NCI-H2029 (cell line): ENCODE results near the gene NEK11.
"Not testable (repeated sequence)": the region's sequence is repeated elsewhere in the genome, so short reads cannot be mapped to it uniquely, and the experiment has no call there.

Source experiments
- DNase-seq: peaks from one replicate; lab custom pipeline; 2025; lab: John Stamatoyannopoulos, UW

The NEK11 gene

DNA sequence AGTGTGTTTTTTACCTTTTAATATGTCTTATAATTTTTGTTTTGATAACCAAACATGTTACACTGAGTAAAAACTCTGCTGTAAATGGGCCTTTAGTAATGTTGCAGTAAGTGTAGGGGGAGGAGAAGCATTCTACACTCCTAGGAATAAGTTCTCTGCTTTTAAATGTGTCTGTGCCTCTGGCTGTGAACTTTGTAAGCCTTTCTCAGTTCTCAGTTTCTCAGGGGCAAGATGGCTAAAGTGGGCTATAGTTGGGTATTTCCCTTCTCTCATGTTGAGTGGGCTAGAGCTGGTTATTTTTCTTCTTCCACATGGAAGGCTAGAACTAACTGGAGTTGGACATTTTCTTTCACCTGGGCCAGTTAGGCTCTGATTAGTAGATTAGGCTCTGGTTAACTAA lies 279.6 kb downstream of the NEK11 start:
- DNase-seq, result no peak

DNA sequence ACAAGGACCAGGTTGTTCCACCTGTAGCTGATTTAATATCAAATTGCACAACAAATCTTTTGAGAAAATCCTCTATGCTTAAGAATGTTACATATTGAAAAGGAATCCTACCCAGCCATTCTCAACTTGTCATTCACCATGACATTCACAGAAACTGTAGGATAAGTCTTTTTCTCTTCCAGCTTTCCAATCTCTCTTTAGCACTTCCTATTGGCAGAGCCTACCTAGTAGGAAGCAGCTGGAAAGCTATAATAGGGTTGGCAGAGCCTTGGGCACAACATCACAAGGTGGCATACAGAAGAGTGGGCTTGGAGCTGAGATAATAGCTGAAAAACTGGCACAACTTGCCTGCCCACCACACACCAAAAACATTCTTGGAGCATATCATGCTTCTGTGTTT lies 287.6 kb downstream of the NEK11 start:
- DNase-seq, result no peak

DNA sequence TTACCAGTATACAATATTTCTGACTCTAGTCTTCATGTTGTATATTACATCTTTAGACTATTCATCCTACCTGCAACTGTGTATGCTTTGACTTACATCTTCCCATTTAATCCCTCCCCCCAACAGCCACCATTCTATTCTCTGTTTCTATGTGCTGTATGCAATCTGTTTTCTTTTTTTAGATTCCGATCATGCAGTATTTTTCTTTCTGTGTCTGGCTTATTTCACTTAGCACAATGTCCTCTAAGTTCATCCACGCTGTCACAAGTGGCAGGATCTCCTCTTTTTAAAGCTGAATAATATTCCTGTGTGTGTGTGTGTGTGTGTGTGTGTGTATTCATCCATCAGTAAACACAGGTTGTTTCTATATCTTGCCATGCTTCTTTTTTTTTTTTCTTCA lies 288.5 kb downstream of the NEK11 start:
- DNase-seq, result no peak

DNA sequence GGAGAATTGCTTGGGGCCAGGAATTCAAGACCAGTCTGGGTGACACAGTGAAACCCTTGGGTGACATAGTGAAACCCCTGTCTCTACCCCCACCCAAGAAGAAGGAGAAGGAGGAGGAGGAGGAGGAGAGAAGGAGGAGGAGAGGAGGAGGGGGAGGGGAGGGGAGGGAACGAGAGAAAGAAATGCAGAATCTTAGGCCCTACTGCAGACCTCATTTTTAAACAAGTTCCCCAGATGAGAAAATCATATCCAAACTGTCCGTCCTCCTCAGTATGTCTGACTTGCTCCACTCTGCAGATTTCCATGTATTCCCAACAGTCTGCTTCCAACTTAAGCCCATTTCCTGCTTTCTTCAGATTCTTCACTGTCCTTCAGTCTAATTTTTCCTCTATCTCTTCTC lies 291.0 kb downstream of the NEK11 start:
- DNase-seq, result no peak

DNA sequence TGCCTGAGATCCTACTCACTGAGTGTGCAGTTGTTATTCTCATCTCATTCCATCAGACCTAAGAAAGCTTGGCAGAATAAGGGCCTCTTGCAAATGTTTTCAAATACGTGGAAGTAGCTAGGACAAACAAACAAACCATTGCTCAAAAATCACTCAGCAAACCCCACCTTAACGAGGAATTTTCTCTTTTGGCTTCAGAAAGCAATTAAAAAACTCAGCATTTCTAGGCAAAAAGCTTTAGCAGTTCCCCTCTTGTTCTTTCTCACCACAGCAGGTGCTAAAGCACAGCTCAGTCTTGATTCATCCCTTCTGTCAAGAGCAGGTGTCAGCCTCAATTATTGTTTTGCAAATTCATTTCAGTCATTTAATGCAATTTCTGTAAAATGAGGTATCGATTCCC lies 296.3 kb downstream of the NEK11 start:
- no peak for DNase-seq

DNA sequence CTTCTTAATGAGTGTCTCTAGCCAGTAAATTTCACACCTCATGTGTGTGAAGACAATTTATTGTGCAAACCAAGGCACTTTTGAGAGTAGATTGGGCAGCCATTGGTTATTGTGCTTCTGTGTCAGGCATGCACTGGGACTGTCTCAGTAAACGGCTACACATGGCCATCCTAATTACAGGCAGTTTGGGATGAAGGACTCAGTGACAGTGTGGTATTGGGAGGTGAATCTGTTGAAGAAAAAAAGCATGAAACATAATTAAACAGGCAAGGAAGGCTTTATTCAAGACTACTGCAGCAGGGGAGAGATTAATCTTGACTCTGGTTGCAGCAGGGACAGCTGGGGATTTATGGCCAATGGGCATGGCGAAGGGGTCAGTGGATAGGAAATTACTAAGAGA lies 297.1 kb downstream of the NEK11 start:
- DNase-seq, result no peak

DNA sequence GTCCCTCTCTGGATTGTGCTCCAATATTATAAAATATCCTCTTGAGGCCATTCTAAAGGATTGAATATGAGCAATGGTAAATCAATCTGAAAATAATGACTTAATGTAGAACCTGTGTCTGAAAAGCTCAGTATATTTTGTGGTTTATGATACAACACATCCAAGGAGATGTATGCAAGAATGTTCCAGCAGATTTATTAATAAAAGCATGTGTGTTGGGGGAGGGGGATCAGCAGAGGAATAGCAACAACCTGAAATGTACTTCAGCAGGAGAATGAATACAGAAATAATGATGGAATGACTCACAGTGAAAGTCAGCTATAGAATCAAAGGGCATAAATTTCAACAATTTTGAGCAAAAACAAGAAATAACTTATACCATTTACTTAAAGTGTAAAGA lies 298.2 kb downstream of the NEK11 start:
- no peak for DNase-seq

DNA sequence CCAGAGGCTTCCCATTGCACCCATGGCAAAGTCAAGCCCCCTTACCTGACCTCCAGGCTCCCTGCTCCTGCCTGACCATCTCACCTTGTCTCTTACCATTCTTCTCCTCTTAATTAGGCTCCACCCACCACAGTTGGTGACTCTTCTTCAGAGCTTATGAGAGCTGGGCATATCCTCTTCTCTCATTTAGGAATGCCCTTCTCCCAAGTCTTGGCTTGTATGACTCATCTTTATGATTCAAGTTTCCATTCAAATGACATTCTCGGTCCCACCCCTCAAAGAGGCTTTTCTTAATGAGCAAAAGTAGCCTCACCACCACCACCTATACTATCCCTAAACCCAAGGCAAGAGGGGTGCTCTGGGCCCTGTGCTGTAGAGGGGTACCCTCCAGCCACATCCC lies 299.6 kb downstream of the NEK11 start:
- no peak for DNase-seq

DNA sequence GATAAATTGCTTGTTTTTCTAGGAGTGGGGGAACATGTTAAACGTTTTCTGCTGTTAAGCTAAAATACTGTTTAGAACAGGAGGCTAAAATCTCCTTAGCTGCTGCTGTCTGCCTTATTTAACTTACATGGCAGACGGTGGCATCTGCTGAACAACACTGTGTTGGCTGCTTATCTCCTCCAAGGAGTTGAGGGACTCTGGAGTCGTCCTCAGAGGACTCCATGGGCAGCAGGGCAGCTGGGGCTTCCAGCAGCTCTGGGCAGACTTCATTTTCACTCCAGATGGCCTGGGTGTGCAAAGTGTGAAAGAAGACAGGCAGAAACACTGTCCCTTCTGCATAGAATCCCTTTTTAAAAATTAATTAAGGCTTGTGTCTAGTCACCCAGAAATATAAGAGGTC lies 302.0 kb downstream of the NEK11 start:
- DNase-seq, result no peak

DNA sequence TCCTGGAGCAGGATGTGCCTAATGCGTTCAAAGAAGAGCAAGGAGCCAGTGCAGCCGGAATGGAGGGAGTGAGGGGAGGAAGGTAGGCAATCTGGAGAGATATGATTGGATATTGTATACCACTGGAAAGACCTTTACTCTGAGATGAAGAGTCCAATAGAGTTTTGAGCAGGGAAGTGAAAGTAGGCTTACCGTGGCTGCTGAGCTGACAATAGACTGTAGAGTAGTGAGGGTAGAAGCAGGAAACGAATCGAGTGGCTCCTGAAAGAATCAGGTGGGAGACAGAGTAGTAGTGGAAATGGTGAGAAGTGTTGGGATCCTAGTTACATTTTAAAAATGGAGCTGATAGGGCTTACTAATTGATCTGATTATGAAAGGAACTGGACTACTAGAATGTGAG lies 303.1 kb downstream of the NEK11 start:
- DNase-seq, result no peak

DNA sequence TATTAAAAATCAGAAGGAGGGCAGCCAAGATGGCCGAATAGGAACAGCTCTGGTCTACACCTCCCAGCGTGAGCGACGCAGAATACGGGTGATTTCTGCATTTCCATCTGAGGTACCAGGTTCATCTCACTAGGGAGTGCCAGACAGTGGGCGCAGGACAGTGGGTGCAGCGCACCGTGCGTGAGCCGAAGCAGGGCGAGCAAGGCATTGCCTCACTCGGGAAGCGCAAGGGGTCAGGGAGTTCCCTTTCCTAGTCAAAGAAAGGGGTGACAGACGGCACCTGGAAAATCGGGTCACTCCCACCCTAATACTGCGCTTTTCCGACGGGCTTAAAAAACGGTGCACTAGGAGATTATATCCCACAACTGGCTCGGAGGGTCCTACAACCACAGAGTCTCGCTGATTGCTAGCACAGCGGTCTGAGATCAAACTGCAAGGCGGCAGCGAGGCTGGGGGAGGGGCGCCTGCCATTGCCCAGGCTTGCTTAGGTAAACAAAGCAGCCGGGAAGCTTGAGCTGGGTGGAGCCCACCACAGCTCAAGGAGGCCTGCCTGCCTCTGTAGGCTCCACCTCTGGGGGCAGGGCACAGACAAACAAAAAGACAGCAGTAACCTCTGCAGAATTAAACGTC lies 304.9 kb downstream of the NEK11 start:
- not testable (repeated sequence) for DNase-seq

DNA sequence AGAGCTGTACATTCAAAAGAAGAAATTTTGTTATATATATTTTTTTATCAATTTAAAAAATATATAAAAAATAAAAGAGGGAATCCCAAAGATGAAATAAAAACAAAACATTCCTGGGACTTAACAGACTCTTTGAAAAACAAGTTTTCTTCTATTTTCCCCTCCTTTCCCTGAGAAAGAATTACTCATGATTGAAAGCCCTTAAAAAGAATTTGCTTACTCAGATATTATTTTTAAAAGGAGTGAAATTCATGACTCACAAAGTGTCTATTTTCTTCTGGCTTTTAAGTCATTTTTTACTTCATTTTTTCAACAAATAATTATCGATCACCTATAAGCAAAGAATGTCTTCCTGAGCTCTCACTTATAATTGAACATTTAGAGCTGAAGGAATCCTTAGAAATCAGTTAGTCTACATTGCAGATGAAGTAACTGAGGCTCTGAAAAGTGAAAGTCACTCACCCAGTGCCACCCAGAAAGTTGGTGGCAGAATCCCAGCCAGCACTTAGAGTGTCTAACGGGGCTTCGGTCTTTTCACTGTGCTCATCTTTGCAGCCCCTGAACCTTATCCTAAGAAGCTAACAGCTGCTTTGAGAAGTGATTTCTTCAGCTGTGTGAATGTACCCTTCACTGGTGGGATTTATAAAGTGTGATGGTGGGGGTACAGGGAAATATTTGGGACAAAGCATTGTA lies 312.4 kb downstream of the NEK11 start:
- DNase-seq, result no peak

DNA sequence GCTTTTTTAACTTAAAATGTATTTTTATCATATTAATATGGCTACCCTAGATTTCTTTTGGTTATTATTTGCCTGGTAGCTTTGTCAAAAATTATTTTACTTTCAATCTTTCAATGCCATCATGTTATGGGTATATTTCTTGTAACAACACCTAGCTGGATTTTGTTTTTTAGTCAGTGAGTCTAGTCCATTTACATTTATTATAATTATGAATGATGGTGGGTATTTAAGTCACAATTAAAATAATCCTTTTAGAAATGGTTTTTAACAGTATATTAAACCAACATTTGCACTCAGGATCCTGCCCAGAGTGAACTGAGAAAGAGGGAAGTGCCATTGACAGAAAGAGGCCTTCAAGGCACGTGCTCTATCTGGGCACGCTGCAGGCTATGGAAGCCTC lies 315.1 kb downstream of the NEK11 start:
- DNase-seq, result no peak

DNA sequence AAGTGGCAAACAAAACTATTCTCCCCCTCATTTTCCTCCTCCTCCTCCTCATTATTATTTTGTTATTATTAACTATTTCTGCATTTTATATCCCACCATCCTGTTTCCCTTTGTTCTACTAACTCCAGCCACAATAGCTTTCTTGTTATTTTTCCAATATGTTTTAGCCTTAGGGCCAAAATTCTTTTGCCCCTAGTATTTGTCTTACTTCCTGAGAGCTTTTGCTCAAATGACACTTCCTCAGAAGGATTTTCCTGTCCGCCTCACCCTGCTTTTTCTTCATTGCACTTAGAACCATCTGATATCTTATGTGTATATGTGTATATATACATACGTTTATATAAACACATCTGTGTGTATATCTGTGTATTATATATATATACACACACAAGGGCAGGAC lies 322.2 kb downstream of the NEK11 start:
- no peak for DNase-seq

DNA sequence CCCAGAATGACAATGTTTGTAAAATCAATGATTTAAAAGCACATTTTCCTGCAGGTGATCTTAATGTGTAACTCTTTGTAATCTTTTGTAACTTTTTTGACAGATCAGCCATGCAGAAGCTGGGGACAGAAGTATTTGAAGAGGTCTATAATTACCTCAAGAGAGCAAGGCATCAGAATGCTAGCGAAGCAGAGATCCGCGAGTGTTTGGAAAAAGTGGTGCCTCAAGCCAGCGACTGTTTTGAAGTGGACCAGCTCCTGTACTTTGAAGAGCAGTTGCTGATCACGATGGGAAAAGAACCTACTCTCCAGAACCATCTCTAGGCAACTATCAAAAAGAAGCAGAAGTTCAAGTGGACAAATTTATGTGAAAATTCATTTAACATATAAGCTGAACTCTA lies 322.8 kb downstream of the NEK11 start:
- no peak for DNase-seq

DNA sequence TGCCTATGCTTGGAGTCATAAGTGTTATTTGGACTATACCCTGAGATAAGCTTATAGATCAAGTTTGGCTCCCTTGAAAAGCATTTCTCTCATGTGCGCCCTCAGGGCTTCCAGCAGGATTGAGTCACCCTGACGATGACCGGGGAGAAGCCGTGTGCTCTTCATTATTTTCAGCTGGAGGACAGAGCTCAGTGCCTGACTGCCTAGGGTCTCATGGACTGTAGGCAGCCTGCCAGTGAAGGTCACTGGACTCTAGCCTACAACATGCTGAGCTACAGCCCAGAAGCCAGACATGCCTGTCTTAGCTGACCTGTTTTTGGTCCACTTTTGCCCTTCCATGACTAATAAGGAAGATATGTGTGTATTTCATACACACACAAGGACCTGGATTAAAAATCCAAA lies 323.3 kb downstream of the NEK11 start:
- no peak for DNase-seq

DNA sequence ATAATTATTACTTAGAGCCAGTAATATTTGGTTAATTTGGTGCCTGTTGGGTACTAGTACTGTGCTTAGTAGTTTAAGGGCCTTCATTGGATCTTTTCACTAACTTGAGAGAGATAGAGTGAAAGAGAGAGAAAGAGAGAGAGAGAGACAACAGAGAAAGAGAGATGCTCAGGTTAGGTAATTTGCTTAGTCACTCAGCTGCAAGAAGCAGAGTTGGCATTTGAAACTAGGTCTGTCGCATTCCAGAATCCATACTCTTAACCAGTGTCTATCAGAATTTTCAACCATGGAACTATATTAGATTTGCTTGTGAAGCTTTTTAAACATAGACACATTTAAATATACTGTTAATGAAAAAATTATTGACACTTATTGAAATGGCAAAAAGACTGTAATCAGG lies 323.8 kb downstream of the NEK11 start:
- no peak for DNase-seq

DNA sequence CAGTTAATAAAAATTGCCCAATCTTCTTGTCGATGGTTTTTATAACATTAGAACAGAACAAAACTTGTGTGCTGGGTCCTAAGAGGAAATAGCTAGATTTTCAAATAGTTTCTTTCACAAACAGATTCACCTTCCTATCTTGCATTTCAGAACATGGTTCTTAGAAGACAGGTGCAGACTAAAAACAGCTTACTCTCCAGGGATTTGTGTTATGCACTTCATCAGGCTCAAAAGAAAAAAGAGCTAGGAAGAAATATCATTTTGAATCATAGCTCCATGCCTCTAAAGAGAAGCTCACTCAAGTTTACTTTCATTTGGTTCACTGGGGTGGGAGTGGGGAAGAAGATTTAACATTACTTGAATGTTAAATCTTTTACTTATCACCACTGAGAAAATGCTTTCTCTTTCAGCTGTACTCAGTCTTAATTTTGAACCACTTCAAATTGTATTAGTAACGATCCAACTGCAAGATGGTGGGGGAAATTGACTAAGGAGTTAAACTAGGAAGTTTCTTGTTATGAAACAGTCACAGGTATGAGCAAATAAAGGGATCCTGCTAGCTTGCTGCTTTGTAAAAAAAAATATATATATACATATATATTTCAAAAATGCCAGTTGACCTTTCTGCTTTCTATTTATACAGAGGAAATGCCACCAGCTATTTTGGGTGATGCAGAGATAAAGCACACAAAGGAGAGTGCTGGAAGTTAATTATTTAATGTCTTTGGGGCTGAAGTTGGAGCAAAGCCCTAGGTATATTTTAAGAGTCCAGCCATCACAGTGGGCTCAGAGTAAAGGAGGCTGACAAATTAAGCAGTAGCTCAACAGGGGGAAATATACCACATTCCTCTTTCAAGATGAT lies 326.6 kb downstream of the NEK11 start:
- DNase-seq, result no peak

DNA sequence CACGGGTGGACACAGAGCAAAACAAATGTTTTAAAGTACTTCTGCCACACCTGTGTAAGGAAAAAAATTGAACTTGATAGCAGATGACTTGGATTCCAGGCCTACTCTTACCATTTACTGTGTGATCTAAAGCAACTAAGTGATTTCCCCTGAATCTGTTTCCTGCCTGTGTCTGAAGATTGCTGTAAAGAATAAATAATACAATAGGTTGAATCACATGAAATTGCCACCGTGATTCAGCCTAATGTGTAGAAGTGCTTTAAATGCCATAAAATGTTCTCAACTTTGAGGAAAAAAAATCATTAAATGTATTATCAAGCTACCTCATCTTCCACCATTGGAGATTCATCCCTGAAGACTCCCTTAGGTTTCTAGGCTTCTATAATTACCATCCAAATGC lies 327.3 kb downstream of the NEK11 start:
- no peak for DNase-seq

DNA sequence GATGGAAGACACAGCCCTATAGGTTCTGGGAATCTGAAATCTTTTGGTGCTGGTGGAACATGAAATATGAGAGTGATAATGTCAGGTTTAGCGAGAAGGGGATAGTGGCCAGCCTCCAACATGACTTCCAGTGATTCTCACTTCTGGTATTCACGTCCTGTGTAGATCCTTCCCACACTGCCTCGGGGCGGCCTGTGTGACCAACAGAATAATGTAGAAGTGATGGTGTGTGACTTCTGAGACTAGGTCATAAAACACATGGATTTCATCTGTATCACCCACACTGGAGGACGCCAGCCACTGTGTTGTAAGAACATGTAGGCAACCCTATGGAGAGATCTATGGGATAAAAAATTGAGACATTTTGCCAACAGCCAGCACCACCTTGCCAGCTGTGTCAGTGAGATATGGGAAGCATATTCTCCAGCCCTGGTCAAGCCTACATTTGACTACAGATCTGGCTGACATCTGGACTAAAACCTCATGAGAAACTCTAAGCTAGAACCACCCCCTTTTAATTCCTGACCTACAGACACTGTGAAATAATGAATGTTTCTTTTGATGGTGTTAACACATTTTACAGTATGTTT lies 329.4 kb downstream of the NEK11 start:
- DNase-seq, result no peak

DNA sequence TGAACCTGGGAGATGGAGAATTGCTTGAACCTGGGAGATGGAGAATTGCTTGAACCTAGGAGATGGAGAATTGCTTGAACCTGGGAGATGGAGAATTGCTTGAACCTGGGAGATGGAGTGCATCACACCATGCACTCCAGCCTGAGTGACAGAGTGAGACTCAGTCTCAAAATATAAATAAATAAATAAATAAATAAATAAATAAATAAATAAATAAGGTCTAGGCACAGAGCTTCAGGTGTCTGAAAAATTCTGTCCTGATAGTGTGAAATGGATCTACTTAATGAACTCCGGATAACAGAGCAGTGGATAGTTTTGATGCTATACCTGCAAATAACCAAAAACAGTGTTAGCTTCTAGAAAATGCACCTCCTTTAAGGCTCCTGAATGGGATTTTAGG lies 330.6 kb downstream of the NEK11 start:
- no peak for DNase-seq

DNA sequence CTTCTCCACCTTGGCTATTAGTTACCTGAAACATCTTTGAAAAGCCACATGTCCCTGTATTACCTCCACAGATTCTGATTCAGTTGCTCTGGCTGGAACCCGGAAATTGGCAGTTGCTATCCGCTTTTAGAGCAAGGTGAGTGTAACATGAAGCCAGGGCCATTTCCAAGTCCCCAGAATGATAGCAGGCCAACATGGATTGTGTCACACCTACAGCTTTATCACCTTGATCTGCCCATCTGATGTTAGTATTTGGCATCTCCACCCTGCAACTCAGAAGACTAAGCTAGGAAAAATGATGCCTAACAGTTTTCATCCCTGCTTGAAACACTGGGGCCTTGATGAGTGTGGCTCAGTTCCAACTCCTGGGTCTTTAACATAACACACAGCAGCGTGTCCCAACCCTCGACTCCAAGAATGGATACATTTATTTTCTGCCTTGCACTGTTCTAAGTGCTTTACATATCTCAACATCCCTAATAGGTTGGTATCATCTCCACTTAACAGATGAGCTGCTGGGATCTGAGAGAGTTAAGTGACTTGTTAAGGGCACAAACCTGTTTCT lies 333.6 kb downstream of the NEK11 start:
- no peak for DNase-seq

DNA sequence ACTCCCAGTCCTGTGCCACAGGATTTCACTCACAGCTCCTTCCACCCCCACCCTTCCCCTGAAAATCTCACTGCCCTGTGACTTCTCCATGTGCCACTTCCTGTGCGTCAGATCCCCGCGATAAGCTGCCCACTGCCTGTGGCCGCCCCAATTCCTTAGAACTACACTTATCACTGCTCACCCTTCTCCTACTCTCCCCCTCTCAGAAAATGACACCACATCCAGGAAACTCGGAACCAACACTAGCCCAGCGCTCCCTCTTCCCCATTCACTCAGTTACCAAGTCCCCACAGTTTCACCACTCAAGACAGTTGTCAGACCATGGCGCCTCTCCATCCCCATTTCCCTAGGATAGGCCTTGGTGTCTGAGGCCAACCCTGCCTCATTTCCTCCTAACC lies 334.4 kb downstream of the NEK11 start:
- not testable (repeated sequence) for DNase-seq
